ENCODE measurements around the gene MYBPC1.

DNA sequence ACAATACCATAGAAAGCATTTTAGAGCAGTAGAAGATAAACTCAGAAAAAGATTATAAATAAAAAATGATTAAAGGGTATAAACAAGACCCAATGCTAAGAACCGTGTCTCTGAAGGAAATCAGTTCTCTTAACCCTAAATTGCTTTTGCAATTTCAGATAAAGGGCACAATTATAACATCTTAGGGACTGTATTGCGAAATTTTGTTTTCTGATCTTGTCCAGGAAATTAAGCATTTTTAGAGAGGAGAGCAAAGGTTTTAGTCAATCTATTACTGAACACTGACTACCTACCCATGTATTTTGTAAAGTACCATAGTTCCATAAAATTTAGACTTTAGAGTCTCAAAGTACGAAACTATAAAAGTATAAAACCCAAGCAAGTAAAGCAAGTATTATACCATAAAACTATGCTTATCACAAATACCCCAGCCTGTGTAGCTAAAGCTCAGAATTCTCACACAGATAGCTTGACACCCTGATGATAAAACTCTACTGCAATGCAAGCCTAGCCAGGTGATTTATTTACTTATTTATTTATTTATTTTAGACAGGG lies 95.8 kb downstream of the MYBPC1 start:
- TF ChIP-seq EZH2 (IDR thresholded peaks at IDR 0.05; ENCODE audit: low read depth, unreplicated experiment) (no peak), POLR2AphosphoS5 (IDR thresholded peaks at IDR 0.05; ENCODE audit: low read depth) (no peak), EZH2phosphoT487 (IDR thresholded peaks at IDR 0.05; ENCODE audit: unreplicated experiment) (no peak), CREB1 (CRISPR knock-in tag; IDR thresholded peaks at IDR 0.05; ENCODE audit: low read depth) (no peak)
- TF ChIP-seq, protein P1, sequence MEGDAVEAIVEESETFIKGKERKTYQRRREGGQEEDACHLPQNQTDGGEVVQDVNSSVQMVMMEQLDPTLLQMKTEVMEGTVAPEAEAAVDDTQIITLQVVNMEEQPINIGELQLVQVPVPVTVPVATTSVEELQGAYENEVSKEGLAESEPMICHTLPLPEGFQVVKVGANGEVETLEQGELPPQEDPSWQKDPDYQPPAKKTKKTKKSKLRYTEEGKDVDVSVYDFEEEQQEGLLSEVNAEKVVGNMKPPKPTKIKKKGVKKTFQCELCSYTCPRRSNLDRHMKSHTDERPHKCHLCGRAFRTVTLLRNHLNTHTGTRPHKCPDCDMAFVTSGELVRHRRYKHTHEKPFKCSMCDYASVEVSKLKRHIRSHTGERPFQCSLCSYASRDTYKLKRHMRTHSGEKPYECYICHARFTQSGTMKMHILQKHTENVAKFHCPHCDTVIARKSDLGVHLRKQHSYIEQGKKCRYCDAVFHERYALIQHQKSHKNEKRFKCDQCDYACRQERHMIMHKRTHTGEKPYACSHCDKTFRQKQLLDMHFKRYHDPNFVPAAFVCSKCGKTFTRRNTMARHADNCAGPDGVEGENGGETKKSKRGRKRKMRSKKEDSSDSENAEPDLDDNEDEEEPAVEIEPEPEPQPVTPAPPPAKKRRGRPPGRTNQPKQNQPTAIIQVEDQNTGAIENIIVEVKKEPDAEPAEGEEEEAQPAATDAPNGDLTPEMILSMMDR (conservative IDR thresholded peaks at IDR 0.05; ENCODE audit: low read depth in 2 of 2) = no peak
- TF ChIP-seq, protein P2, sequence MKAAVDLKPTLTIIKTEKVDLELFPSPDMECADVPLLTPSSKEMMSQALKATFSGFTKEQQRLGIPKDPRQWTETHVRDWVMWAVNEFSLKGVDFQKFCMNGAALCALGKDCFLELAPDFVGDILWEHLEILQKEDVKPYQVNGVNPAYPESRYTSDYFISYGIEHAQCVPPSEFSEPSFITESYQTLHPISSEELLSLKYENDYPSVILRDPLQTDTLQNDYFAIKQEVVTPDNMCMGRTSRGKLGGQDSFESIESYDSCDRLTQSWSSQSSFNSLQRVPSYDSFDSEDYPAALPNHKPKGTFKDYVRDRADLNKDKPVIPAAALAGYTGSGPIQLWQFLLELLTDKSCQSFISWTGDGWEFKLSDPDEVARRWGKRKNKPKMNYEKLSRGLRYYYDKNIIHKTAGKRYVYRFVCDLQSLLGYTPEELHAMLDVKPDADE (IDR thresholded peaks at IDR 0.05) = no peak
- TF ChIP-seq, protein P3, sequence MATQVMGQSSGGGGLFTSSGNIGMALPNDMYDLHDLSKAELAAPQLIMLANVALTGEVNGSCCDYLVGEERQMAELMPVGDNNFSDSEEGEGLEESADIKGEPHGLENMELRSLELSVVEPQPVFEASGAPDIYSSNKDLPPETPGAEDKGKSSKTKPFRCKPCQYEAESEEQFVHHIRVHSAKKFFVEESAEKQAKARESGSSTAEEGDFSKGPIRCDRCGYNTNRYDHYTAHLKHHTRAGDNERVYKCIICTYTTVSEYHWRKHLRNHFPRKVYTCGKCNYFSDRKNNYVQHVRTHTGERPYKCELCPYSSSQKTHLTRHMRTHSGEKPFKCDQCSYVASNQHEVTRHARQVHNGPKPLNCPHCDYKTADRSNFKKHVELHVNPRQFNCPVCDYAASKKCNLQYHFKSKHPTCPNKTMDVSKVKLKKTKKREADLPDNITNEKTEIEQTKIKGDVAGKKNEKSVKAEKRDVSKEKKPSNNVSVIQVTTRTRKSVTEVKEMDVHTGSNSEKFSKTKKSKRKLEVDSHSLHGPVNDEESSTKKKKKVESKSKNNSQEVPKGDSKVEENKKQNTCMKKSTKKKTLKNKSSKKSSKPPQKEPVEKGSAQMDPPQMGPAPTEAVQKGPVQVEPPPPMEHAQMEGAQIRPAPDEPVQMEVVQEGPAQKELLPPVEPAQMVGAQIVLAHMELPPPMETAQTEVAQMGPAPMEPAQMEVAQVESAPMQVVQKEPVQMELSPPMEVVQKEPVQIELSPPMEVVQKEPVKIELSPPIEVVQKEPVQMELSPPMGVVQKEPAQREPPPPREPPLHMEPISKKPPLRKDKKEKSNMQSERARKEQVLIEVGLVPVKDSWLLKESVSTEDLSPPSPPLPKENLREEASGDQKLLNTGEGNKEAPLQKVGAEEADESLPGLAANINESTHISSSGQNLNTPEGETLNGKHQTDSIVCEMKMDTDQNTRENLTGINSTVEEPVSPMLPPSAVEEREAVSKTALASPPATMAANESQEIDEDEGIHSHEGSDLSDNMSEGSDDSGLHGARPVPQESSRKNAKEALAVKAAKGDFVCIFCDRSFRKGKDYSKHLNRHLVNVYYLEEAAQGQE (IDR thresholded peaks at IDR 0.05; ENCODE audit: unreplicated experiment) = no peak

Data from GM23338 (cell line).